ENCODE data around the gene NXPH4.

Gene NXPH4

GRCh38 chr12:57250956-57251355 is 34.4 kb downstream of the NXPH4 start, which contains the start of gene STAC3:
TSS of gene STAC3 (minus strand) at chr12:57251187. CDS start at chr12:57249636, 1,551 bp downstream.
- no peak for DNase-seq (ENCODE audit: low read depth in 2 of 2)
- TF ChIP-seq CTCF (IDR thresholded peaks at IDR 0.05; ENCODE audit: low read depth, low read length) = no peak
- no peak within 1 kb of the TSS for H3K4me3 ChIP-seq (replicated peaks in 1 of 2; ENCODE audit: low read depth in 2 of 2, low read length in 2 of 2)

- no peak for TF ChIP-seq CTCF (IDR thresholded peaks at IDR 0.05; ENCODE audit: low read depth, low read length)
Observed at GRCh38 chr12:57254506-57255280, 38.1 kb downstream of the NXPH4 start.

GRCh38 chr12:57255916-57256315 is 39.3 kb downstream of the NXPH4 start:
- DNase-seq (ENCODE audit: low read depth in 2 of 2) = no peak

More at GRCh38 chr12:57254506-57255280, 38.1 kb downstream of the NXPH4 start:
- H3K4me3 ChIP-seq (replicated peaks in 1 of 2; ENCODE audit: low read depth in 2 of 2, low read length in 2 of 2) = no peak overlapping the region
- no peak for DNase-seq (ENCODE audit: low read depth in 2 of 2)

GRCh38 chr12:57258977-57259970 is 42.7 kb downstream of the NXPH4 start:
- TF ChIP-seq CTCF (IDR thresholded peaks at IDR 0.05; ENCODE audit: low read depth, low read length) = no peak

More at GRCh38 chr12:57255916-57256315, 39.3 kb downstream of the NXPH4 start:
- TF ChIP-seq CTCF (IDR thresholded peaks at IDR 0.05; ENCODE audit: low read depth, low read length) = no peak
- H3K4me3 ChIP-seq (replicated peaks in 1 of 2; ENCODE audit: low read depth in 2 of 2, low read length in 2 of 2) = no peak overlapping the region

GRCh38 chr12:57260366-57260765 is 43.8 kb downstream of the NXPH4 start:
- no peak for DNase-seq (ENCODE audit: low read depth in 2 of 2)
- H3K4me3 ChIP-seq (replicated peaks in 1 of 2; ENCODE audit: low read depth in 2 of 2, low read length in 2 of 2) = no peak overlapping the region
- TF ChIP-seq CTCF (IDR thresholded peaks at IDR 0.05; ENCODE audit: low read depth, low read length) = no peak

More at GRCh38 chr12:57258977-57259970, 42.7 kb downstream of the NXPH4 start:
- no peak overlapping the region for H3K4me3 ChIP-seq (replicated peaks in 1 of 2; ENCODE audit: low read depth in 2 of 2, low read length in 2 of 2)
- peak in 1 of 2 donors; percentile 90 for DNase-seq (ENCODE audit: low read depth in 2 of 2)

- DNase-seq (ENCODE audit: low read depth in 2 of 2) = no peak
- no peak overlapping the region for H3K4me3 ChIP-seq (replicated peaks in 1 of 2; ENCODE audit: low read depth in 2 of 2, low read length in 2 of 2)
- no peak for TF ChIP-seq CTCF (IDR thresholded peaks at IDR 0.05; ENCODE audit: low read depth, low read length)
Observed at GRCh38 chr12:57261428-57261865, 44.9 kb downstream of the NXPH4 start.
